ENCODE data around the gene SCPEP1. TPM values are rescaled to one million over a fixed set of nuclear protein-coding genes. Genes with fewer than 3 reads are reported as not detected.

The SCPEP1 gene
- total RNA-seq, 4 donors from 2014 or later = 61.0 to 111 (median 72.4) TPM

DNA sequence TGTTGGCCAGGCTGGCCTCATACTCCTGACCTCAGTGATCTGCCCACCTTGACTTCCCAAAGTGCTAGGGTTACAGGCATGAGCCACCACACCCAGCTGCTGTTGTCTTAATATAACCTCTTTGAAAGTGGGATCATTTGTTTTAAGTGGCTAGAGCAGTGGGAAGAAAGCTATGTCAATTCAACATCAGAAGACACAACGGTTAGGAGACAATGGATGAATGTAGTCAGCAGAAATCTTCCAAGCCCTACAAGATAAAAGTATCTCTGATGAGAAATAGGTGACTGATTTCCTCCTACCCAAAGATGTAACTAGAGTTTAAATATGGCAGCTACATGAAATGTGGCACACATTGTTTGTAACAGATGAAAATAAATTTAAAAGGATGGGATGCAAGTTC lies 44.1 kb upstream of the SCPEP1 start:
- intact Hi-C loops (cut with DNase I) = no loop called here
- no peaks in the 10 kb centered on the region for H3K4me1 ChIP-seq
- no peaks in the 10 kb centered on the region for H3K9me3 ChIP-seq
- TF ChIP-seq POLR2A (IDR thresholded peaks at IDR 0.05; ENCODE audit: low read depth) = no peak
- TF ChIP-seq EP300 (IDR thresholded peaks at IDR 0.05) = no peak
- TF ChIP-seq POLR2AphosphoS5 (IDR thresholded peaks at IDR 0.05) = no peak
- TF ChIP-seq CTCF (IDR thresholded peaks at IDR 0.05) = no peak
- 90% methylated on average over 1 of the region's 1 CpG for WGBS
- H3K27ac ChIP-seq (replicated peaks in 1 of 4) = no peak overlapping the region
- DNase-seq (ENCODE audit: extremely low spot score) = no peak
- H3K27me3 ChIP-seq = no peaks in the 10 kb centered on the region
- H3K36me3 ChIP-seq = peaks cover 4 to 59% (median 35%) of the 10 kb centered on the region in 4 donors
- H3K4me3 ChIP-seq = no peak overlapping the region

DNA sequence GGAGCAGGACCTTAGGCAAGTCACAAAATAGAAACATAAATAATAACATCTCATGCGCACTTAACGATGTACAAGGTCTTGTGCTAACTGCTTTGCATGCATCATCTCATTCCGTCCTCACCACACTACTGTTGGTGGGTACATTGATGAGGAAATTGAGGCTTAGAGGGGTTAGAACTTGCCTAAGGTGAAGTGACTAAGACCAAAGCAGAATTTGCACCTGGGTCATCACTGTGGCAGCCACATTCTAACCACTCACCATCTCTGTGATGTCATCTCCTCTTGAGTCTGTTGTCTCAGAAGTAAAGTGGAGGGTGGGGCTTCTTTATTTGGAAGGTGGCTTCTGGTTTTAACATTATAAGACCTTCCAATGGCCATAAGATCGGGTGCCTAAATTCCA lies 43.7 kb upstream of the SCPEP1 start:
- Histone ChIP-seq H3K9me3 (no peaks in the 10 kb centered on the region), H3K36me3 (peaks cover 4 to 63% (median 40%) of the 10 kb centered on the region in 4 donors), H3K27ac (replicated peaks in 1 of 4) (no peak overlapping the region), H3K27me3 (no peaks in the 10 kb centered on the region), H3K4me3 (no peak overlapping the region), H3K4me1 (no peaks in the 10 kb centered on the region)
- 92% methylated on average over 4 of the region's 4 CpGs for WGBS
- no peak for DNase-seq (ENCODE audit: extremely low spot score)
- TF ChIP-seq POLR2A (IDR thresholded peaks at IDR 0.05; ENCODE audit: low read depth) = no peak
- no peak for TF ChIP-seq CTCF (IDR thresholded peaks at IDR 0.05)
- TF ChIP-seq EP300 (IDR thresholded peaks at IDR 0.05) = no peak
- TF ChIP-seq POLR2AphosphoS5 (IDR thresholded peaks at IDR 0.05) = no peak
- intact Hi-C loops (cut with DNase I) = no loop called here

GRCh38 chr17:56935461-56935860 lies 42.5 kb upstream of the SCPEP1 start:
- DNase-seq (ENCODE audit: extremely low spot score) = no peak
- H3K4me1 ChIP-seq = peaks cover 0 to 4% (median 0%) of the 10 kb centered on the region in 4 donors
- no peak overlapping the region for H3K4me3 ChIP-seq
- no peaks in the 10 kb centered on the region for H3K27me3 ChIP-seq
- TF ChIP-seq EP300 (IDR thresholded peaks at IDR 0.05) (no peak), POLR2AphosphoS5 (IDR thresholded peaks at IDR 0.05) (no peak), POLR2A (IDR thresholded peaks at IDR 0.05; ENCODE audit: low read depth) (no peak), CTCF (IDR thresholded peaks at IDR 0.05) (no peak)
- 84% methylated on average over 3 of the region's 3 CpGs for WGBS
- intact Hi-C loops (cut with DNase I) = loop anchor here (5.0 kb wide), 1 partner anchor 43 kb away; no protein-coding TSS in a partner anchor
- no peak overlapping the region for H3K27ac ChIP-seq (replicated peaks in 1 of 4)
- H3K36me3 ChIP-seq = peaks cover 4 to 74% (median 51%) of the 10 kb centered on the region in 4 donors
- no peaks in the 10 kb centered on the region for H3K9me3 ChIP-seq

DNA sequence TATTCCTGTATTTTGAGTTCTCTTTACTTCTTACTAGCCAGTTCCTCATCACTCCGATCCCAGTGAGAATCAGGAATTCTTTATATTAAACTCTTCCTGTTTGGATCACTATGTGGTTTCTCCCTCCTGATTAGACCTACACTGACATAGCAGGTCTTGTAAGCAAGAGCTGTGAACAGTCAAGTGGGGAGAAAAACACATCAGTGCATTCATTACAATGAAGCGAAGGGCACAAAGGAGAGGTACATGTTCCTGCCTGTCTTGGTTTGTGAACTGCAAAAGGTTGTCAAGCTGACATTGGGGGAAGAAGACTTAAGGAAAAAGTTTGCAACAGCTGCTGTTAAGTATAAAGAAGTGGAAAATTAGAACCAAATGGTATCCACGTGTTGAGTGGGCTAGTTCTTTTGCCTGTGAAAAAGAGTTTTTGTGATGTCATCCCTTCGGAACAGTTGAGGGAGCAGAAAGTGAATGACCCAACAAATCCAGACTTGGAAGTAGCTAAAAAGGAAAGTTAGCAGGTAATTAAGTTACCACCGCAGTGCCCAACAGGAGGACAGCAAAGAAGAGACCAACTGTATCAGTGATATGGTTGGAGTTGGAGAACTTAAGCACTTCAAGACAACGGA lies 41.1 kb upstream of the SCPEP1 start:
- Histone ChIP-seq H3K27ac (replicated peaks in 1 of 4) (peak overlapping the region in 2 of 4 donors; percentile 10 to 37), H3K9me3 (no peaks in the 10 kb centered on the region), H3K27me3 (no peaks in the 10 kb centered on the region), H3K4me3 (no peak overlapping the region), H3K36me3 (peaks cover 12 to 88% (median 64%) of the 10 kb centered on the region in 4 donors), H3K4me1 (peaks cover 0 to 4% (median 0%) of the 10 kb centered on the region in 4 donors)
- intact Hi-C loops (cut with DNase I) = loop anchor here (5.0 kb wide), 1 partner anchor 45 kb away; no protein-coding TSS in a partner anchor
- WGBS = 73% methylated on average over 6 of the region's 6 CpGs
- TF ChIP-seq CTCF (IDR thresholded peaks at IDR 0.05) = no peak
- no peak for TF ChIP-seq EP300 (IDR thresholded peaks at IDR 0.05)
- no peak for TF ChIP-seq POLR2AphosphoS5 (IDR thresholded peaks at IDR 0.05)
- TF ChIP-seq POLR2A (IDR thresholded peaks at IDR 0.05; ENCODE audit: low read depth) = no peak
- DNase-seq (ENCODE audit: extremely low spot score) = no peak
